HEK293T (cell line): ENCODE results near the gene TUB.

Experiments used
- ARNT ChIP-seq: fragments of 450-650 bp; IDR thresholded peaks from 2 replicates; pipeline ENCODE4 v1.6.1; 2017; ENCODE audit warnings: mild to moderate bottlenecking
- BHLHE40 ChIP-seq: fragments of 450-650 bp; IDR thresholded peaks from 2 replicates; pipeline ENCODE4 v1.6.1; 2016; ENCODE audit warnings: mild to moderate bottlenecking, moderate library complexity, borderline replicate concordance
- CTBP1 ChIP-seq: fragments of 450-650 bp; IDR thresholded peaks from 2 replicates; pipeline ENCODE4 v1.6.1; 2016; ENCODE audit warnings: borderline replicate concordance
- ELF4 ChIP-seq: fragments of 450-650 bp; IDR thresholded peaks from 2 replicates; pipeline ENCODE4 v1.6.1; 2017; ENCODE audit warnings: antibody characterized with exemption
- FOXA1 ChIP-seq: fragments of 450-650 bp; IDR thresholded peaks from 2 replicates; pipeline ENCODE4 v1.6.1; 2016; ENCODE audit warnings: mild to moderate bottlenecking
- FOXK2 ChIP-seq: fragments of 450-650 bp; IDR thresholded peaks from 2 replicates; pipeline ENCODE4 v1.6.1; 2016; ENCODE audit warnings: mild to moderate bottlenecking
- FOXM1 ChIP-seq: fragments of 450-650 bp; IDR thresholded peaks from 2 replicates; pipeline ENCODE4 v1.6.1; 2017; ENCODE audit warnings: mild to moderate bottlenecking, borderline replicate concordance
- HDGF ChIP-seq: fragments of 450-650 bp; IDR thresholded peaks from 2 replicates; pipeline ENCODE4 v1.6.1; 2017; ENCODE audit warnings: antibody characterized with exemption, borderline replicate concordance
- NFRKB ChIP-seq: fragments of 450-650 bp; IDR thresholded peaks from 2 replicates; pipeline ENCODE4 v1.6.1; 2016; ENCODE audit warnings: mild to moderate bottlenecking, moderate library complexity
- SP1 ChIP-seq: fragments of 450-650 bp; IDR thresholded peaks from 2 replicates; pipeline ENCODE4 v1.6.1; 2017
- SUZ12 ChIP-seq: fragments of 450-650 bp; IDR thresholded peaks from 2 replicates; pipeline ENCODE4 v1.6.1; 2016; ENCODE audit warnings: mild to moderate bottlenecking
- TARDBP ChIP-seq: fragments of 450-650 bp; IDR thresholded peaks from 2 replicates; pipeline ENCODE4 v1.6.1; 2016
- ZNF384 ChIP-seq: fragments of 450-650 bp; IDR thresholded peaks from 2 replicates; pipeline ENCODE4 v1.6.1; 2016
- TF ChIP-seq, protein P1 (sequence below): fragments of 450-650 bp; IDR thresholded peaks from 2 replicates; pipeline ENCODE4 v1.6.1; 2016

- TF ChIP-seq, protein P1, sequence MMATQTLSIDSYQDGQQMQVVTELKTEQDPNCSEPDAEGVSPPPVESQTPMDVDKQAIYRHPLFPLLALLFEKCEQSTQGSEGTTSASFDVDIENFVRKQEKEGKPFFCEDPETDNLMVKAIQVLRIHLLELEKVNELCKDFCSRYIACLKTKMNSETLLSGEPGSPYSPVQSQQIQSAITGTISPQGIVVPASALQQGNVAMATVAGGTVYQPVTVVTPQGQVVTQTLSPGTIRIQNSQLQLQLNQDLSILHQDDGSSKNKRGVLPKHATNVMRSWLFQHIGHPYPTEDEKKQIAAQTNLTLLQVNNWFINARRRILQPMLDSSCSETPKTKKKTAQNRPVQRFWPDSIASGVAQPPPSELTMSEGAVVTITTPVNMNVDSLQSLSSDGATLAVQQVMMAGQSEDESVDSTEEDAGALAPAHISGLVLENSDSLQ, result no peak
- TF ChIP-seq SUZ12, result no peak
- no peak for TF ChIP-seq FOXK2
- TF ChIP-seq BHLHE40, result no peak
- TF ChIP-seq HDGF, result no peak
- TF ChIP-seq FOXA1, result no peak
- no peak for TF ChIP-seq ELF4
- TF ChIP-seq NFRKB, result no peak
- TF ChIP-seq ARNT, result no peak
- no peak for TF ChIP-seq FOXM1
- TF ChIP-seq TARDBP, result no peak
- TF ChIP-seq CTBP1, result no peak
- no peak for TF ChIP-seq SP1
- TF ChIP-seq ZNF384, result no peak
Measured at GRCh38 chr11:8093931-8094575, 13.0 kb downstream of the TUB start.
